HG02642 (cell line): ENCODE data around the gene RBP7.

Experiments
- ATAC-seq: cut with Tn5 transposase; IDR thresholded peaks from one replicate; pipeline ENCODE4 v1.9.1; 2021; ENCODE audit warnings: mild to moderate bottlenecking; ENCODE audit not compliant: unreplicated experiment, poor library complexity

The RBP7 gene

DNA sequence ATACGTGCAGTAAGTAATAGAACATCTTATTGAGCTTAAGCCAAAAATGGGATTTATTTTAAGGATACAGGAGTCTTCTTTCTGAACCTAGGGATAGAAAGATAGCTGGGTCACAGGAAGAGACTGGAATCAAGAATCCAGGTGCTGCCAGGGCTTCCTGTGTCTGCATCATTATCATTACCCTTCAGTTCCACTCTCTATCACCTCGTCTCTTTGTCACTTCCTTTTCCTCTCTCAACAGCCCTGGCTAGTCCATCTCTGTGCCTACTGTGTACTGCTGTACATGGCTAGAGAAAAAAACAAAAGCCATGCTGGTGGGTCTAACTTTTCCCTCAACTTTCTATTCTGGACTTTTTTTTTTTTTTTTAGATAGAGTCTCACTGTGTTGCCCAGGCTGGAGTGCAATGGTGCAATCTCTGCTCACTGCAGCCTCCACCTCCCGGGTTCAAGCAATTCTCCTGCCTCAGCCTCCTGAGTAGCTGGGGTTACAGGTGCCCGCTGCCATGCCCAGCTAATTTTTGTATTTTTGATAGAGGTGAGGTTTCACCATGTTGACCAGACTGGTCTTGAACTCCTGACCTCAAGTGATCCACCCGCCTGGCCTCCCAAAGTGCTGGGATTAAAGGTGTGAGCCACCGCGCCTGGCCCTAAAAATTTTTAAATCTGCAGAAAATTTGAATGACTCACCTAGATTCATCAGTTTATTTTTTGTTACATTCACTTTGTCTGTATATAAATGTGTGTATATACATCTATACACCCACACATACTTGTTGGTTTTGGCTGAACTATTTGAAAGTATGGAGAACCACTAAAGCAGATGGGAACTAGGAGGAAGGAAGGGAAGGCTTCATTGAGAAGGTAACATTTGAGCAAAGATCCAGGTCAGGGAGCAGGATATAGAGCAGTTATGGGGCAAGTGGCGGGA is 67.7 kb downstream of the RBP7 start:
- ATAC-seq, result no peak

DNA sequence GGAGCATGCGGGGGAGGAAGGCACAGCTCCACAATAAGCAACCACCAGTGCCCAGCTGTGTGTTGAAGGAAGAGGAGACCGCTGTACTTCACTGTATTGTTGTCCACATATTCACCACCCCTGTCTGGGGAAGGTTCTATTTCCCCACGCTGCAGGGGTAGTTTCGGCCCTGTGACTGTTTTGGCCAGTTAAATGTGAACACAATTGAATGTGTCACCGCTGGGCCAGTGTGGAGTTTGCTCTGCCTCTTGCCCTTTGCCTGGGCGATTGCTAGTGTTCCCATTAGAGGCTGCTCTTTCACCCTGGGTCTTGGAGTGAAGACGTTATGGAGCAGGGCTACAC is 68.3 kb downstream of the RBP7 start:
- no peak for ATAC-seq
